SK-N-SH treated with all-trans-retinoic acid at 6 μM for 48 hours (cell line): ENCODE data around the gene ORAI3.

ENCODE experiments used
- ATAC-seq: fragments of 200-7000 bp; cut with Tn5 transposase; 3 replicates; pipeline ENCODE4 v1.9.1; 2020; ENCODE audit warnings: mild to moderate bottlenecking, moderate library complexity
- CREB5 ChIP-seq: fragments of 250-450 bp; sonication (Bioruptor Pico); IDR thresholded peaks from 2 replicates; pipeline ENCODE4 v1.5.1; 2020; ENCODE audit warnings: low read depth, mild to moderate bottlenecking, moderate library complexity
- CSRNP3 ChIP-seq: fragments of 250-450 bp; sonication (Bioruptor Pico); IDR thresholded peaks from 2 replicates; pipeline ENCODE4 v1.5.1; 2021; ENCODE audit warnings: mild to moderate bottlenecking, moderate library complexity
- ESRRG ChIP-seq: fragments of 250-450 bp; sonication (Bioruptor Pico); IDR thresholded peaks from 2 replicates; pipeline ENCODE4 v1.6.1; 2021; ENCODE audit warnings: mild to moderate bottlenecking
- GLIS3 ChIP-seq: fragments of 250-450 bp; sonication (Bioruptor Pico); IDR thresholded peaks from 2 replicates; pipeline ENCODE4 v1.5.0; 2020; ENCODE audit warnings: mild to moderate bottlenecking, moderate library complexity
- OSR1 ChIP-seq: fragments of 250-450 bp; sonication (Bioruptor Pico); IDR thresholded peaks from 2 replicates; pipeline ENCODE4 v1.8.0; 2022; ENCODE audit warnings: moderate library complexity, mild to moderate bottlenecking, inconsistent platforms
- PATZ1 ChIP-seq: fragments of 250-450 bp; sonication (Bioruptor Pico); IDR thresholded peaks from 2 replicates; pipeline ENCODE4 v1.8.0; 2020; ENCODE audit warnings: mild to moderate bottlenecking, moderate library complexity, borderline replicate concordance
- POU6F1 ChIP-seq: fragments of 250-450 bp; sonication (Bioruptor Pico); IDR thresholded peaks from 2 replicates; pipeline ENCODE4 v1.8.0; 2021; ENCODE audit warnings: low read depth, mild to moderate bottlenecking, moderate library complexity, borderline replicate concordance
- PPARA ChIP-seq: fragments of 250-450 bp; sonication (Bioruptor Pico); IDR thresholded peaks from 2 replicates; pipeline ENCODE4 v1.5.0; 2020; ENCODE audit warnings: mild to moderate bottlenecking, borderline replicate concordance
- SNAI2 ChIP-seq: fragments of 250-450 bp; sonication (Bioruptor Pico); IDR thresholded peaks from 2 replicates; pipeline ENCODE4 v1.5.0; 2020; ENCODE audit warnings: mild to moderate bottlenecking, moderate library complexity
- TCF4 ChIP-seq: fragments of 250-450 bp; sonication (Bioruptor Pico); IDR thresholded peaks from 2 replicates; pipeline ENCODE4 v1.8.0; 2021; ENCODE audit warnings: mild to moderate bottlenecking, moderate library complexity, borderline replicate concordance
- TOX ChIP-seq: fragments of 250-450 bp; sonication (Bioruptor Pico); IDR thresholded peaks from 2 replicates; pipeline ENCODE4 v1.8.0; 2021; ENCODE audit warnings: mild to moderate bottlenecking, moderate library complexity, borderline replicate concordance
- TSHZ2 ChIP-seq: fragments of 250-450 bp; sonication (Bioruptor Pico); IDR thresholded peaks from 2 replicates; pipeline ENCODE4 v1.5.0; 2020; ENCODE audit warnings: mild to moderate bottlenecking, moderate library complexity
- ZC3H10 ChIP-seq: fragments of 250-450 bp; sonication (Bioruptor Pico); IDR thresholded peaks from 2 replicates; pipeline ENCODE4 v1.5.1; 2021; ENCODE audit warnings: mild to moderate bottlenecking, moderate library complexity
- ZFP3 ChIP-seq: fragments of 250-450 bp; sonication (Bioruptor Pico); IDR thresholded peaks from 2 replicates; pipeline ENCODE4 v1.5.0; 2020; ENCODE audit warnings: mild to moderate bottlenecking, moderate library complexity
- ZNF8 ChIP-seq: fragments of 450-650 bp; formaldehyde crosslinking; IDR thresholded peaks from 2 replicates; pipeline ENCODE4 v1.5.0; 2020; ENCODE audit warnings: mild to moderate bottlenecking, moderate library complexity

ORAI3 gene

GRCh38 chr16:30987581-30988190 is 38.8 kb downstream of the ORAI3 start:
- ATAC-seq = no peak
- no peak for TF ChIP-seq OSR1 (CRISPR knock-in tag)
- no peak for TF ChIP-seq CSRNP3 (CRISPR knock-in tag)
- TF ChIP-seq PATZ1 (CRISPR knock-in tag) = no peak
- no peak for TF ChIP-seq SNAI2
- TF ChIP-seq ESRRG (CRISPR knock-in tag) = no peak

- TF ChIP-seq TSHZ2 = no peak
- TF ChIP-seq POU6F1 (CRISPR knock-in tag) = no peak
- no peak for TF ChIP-seq TOX (CRISPR knock-in tag)
- TF ChIP-seq, all 23 proteins: peak for 0
These were observed 40.7 kb downstream of the ORAI3 start for GRCh38 chr16:30989469-30990047.

GRCh38 chr16:30990105-30990504 is 41.2 kb downstream of the ORAI3 start:
- ATAC-seq = no peak
- TF ChIP-seq TCF4 (no peak), SNAI2 (no peak), PPARA (no peak), GLIS3 (no peak), CREB5 (CRISPR knock-in tag) (no peak), PATZ1 (CRISPR knock-in tag) (no peak), ZFP3 (no peak), ZC3H10 (CRISPR knock-in tag) (no peak)

More at GRCh38 chr16:30989469-30990047, 40.7 kb downstream of the ORAI3 start:
- ATAC-seq = no peak

GRCh38 chr16:30991052-30991451 is 42.2 kb downstream of the ORAI3 start:
- TF ChIP-seq PATZ1 (CRISPR knock-in tag) (no peak), OSR1 (CRISPR knock-in tag) (no peak), GLIS3 (no peak), ZNF8 (CRISPR knock-in tag) (no peak), TOX (CRISPR knock-in tag) (no peak)
- no peak for ATAC-seq
